PC-3 (cell line): ENCODE data around the gene IGLL1.

Experiments
- EZH2 ChIP-seq: fragments of 300-600 bp; sonication (generic); IDR thresholded peaks from one replicate; pipeline ENCODE4 v1.6.1; 2017; ENCODE audit warnings: antibody characterized with exemption, mild to moderate bottlenecking, low read length; ENCODE audit not compliant: unreplicated experiment
- TF ChIP-seq, protein P1 (sequence below): fragments of 300-600 bp; sonication (generic); conservative IDR thresholded peaks from 2 replicates; pipeline ENCODE4 v1.5.1; 2017; ENCODE audit warnings: antibody characterized with exemption, low read depth, mild to moderate bottlenecking, low read length

DNA sequence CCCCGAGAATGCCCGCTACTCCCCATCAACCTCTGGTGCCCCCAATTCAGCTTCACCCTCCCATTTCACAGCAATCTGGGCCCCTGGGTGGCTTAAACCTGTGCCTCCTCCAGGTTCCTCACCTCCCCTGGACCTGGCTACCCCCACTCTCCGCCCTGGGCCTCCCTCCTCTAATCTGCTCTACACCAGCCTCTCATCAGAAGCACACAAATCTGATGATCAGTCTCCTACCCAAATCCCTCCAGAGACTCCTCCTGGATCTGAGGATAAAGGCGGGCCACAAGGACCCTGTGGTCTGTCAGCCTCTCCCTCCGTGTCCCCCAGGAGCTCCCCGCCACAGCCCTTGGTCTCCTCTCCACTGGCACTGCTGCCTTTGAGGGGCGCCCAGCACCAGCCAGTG, 23.2 kb upstream of the IGLL1 start:
- TF ChIP-seq EZH2, result no peak
- TF ChIP-seq, protein P1, sequence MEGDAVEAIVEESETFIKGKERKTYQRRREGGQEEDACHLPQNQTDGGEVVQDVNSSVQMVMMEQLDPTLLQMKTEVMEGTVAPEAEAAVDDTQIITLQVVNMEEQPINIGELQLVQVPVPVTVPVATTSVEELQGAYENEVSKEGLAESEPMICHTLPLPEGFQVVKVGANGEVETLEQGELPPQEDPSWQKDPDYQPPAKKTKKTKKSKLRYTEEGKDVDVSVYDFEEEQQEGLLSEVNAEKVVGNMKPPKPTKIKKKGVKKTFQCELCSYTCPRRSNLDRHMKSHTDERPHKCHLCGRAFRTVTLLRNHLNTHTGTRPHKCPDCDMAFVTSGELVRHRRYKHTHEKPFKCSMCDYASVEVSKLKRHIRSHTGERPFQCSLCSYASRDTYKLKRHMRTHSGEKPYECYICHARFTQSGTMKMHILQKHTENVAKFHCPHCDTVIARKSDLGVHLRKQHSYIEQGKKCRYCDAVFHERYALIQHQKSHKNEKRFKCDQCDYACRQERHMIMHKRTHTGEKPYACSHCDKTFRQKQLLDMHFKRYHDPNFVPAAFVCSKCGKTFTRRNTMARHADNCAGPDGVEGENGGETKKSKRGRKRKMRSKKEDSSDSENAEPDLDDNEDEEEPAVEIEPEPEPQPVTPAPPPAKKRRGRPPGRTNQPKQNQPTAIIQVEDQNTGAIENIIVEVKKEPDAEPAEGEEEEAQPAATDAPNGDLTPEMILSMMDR, result no peak
